ENCODE data around the gene MED15. TPM values are rescaled to one million over a fixed set of nuclear protein-coding genes. Genes with fewer than 3 reads are reported as not detected.

The MED15 gene
- total RNA-seq, 1 donor from 2014 or later, result 51.9 TPM

DNA sequence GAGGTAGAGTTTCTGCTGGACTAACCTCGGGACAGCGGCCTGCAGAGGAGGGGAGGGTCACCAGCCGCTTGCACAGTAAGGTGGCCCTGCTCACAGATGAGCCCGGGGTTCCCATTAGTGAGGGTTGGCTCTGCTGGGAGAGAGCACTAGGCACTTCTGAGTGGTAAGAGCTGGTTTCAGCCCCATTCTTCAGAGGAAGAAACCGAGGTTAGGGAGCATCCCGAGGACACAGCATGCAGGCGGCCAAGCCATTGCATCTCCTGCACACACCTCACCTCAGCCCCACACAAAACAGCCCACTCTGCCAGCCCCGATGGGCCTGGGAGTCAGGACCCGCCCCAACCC is 99.3 kb downstream of the MED15 start:
- no peak for DNase-seq (ENCODE audit: low read depth)
- TF ChIP-seq CTCF (conservative IDR thresholded peaks at IDR 0.05; ENCODE audit: low read depth, low read length), result no peak

DNA sequence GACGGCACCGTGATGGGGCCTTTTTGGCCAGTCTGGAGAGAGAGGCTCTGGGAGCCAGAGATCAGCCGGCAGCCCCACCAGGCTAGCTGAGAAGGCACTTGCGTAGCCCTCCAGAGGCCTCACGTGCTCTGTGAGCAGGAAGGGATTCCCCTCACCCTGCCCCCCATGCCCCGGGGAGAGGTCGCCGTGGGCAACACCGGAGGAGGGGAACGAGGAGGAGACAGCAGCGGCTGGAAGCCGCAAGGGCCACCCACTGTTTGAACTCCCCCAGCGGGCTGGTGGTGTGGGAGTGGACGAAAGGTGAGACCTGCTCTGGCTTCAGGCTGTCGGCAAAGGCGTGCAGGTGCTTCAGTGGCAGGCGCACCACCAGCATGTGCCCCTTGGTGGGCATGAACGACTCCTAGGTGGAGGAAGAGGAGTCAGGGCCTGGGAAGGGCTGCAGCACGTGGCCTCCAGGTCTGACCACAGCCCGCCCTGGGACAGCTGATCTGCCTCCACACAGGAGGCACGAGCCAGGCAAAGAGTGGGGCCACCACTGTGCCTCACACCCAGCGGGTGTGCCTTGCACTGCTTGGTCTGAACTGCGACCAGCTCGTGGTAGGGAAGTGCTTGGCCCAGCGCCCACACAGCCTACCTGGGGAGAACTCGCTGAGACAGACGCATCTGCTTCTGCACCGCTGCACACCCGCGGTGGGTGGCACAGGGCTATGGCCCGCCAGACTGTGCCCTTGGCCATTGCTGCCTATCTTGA is 99.9 kb downstream of the MED15 start:
- no peak overlapping the region for H3K4me3 ChIP-seq (ENCODE audit: low read depth, low read length)
- DNase-seq (ENCODE audit: low read depth), result no peak
- no peak for TF ChIP-seq CTCF (conservative IDR thresholded peaks at IDR 0.05; ENCODE audit: low read depth, low read length)

More for the DNA sequence above, 99.3 kb downstream of the MED15 start:
- no peak overlapping the region for H3K4me3 ChIP-seq (ENCODE audit: low read depth, low read length)

- DNase-seq (ENCODE audit: low read depth), result no peak
- no peak for TF ChIP-seq CTCF (conservative IDR thresholded peaks at IDR 0.05; ENCODE audit: low read depth, low read length)
- H3K4me3 ChIP-seq (ENCODE audit: low read depth, low read length), result no peak overlapping the region
Observed at GRCh38 chr22:20610243-20610686, 102.9 kb downstream of the MED15 start.

DNA sequence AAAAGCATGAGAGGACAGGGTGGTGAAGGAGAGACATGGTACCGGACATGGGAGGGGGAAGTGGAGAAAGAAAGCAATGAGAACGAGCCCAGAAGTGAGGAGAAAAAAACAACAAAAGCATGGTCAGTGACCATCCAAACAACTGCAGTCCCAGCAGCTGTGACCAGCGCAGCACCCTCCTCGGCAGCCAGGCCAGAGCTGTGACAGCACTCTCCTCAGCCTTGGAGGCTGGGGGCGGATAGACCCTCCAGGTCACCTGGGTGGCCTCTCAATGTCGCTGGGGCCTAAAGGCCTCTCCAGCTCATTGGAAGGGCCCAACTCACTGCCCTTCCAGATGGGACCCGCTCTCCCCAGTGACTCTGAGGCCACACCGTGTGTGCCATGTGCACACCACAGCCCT is 103.3 kb downstream of the MED15 start:
- no peak for TF ChIP-seq CTCF (conservative IDR thresholded peaks at IDR 0.05; ENCODE audit: low read depth, low read length)
- H3K4me3 ChIP-seq (ENCODE audit: low read depth, low read length), result no peak overlapping the region
- no peak for DNase-seq (ENCODE audit: low read depth)

- no peak for TF ChIP-seq CTCF (conservative IDR thresholded peaks at IDR 0.05; ENCODE audit: low read depth, low read length)
- DNase-seq (ENCODE audit: low read depth), result no peak
- H3K4me3 ChIP-seq (ENCODE audit: low read depth, low read length), result no peak overlapping the region
Observed at GRCh38 chr22:20611418-20611817, 104.0 kb downstream of the MED15 start.

GRCh38 chr22:20613301-20613700 is 105.9 kb downstream of the MED15 start:
- TF ChIP-seq CTCF (conservative IDR thresholded peaks at IDR 0.05; ENCODE audit: low read depth, low read length), result no peak
- H3K4me3 ChIP-seq (ENCODE audit: low read depth, low read length), result no peak overlapping the region
- DNase-seq (ENCODE audit: low read depth), result no peak

DNA sequence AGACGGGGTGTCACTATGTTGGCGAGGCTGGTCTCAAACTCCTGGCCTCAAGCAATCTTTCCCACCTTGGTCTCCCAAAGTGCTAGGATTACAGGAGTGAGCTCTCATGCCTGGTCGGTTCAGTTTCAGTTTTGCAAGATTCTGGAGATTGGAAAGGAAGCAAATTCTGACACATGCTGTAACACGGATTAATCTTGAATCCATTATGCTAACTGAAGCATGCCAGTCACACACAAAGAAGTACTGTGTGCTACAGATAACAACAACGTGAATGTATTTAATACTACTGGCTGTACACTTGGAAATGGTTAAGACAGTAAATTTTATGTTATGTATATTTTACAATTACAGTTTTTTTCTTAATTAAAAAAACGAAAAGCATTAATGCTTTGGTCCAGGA is 107.6 kb downstream of the MED15 start:
- H3K4me3 ChIP-seq (ENCODE audit: low read depth, low read length), result no peak overlapping the region
- no peak for DNase-seq (ENCODE audit: low read depth)
- no peak for TF ChIP-seq CTCF (conservative IDR thresholded peaks at IDR 0.05; ENCODE audit: low read depth, low read length)
